Natural killer cell (primary cell): Measurements from ENCODE around the gene NDRG2. TPM values are rescaled to one million over a fixed set of nuclear protein-coding genes. Genes with fewer than 3 reads are reported as not detected.

ENCODE experiments used
- ATAC-seq, 3 donors: fragments of 150-1000 bp in 2 of 3; fragments of 200-7000 bp in 1 of 3; cut with Tn5 transposase; 1 replicate in 1 of 3; 2 replicates in 2 of 3; pipeline ENCODE4 v1.10.0; 2021; ENCODE audit warnings: mild to moderate bottlenecking in 2 of 3, moderate library complexity in 2 of 3
- DNase-seq, 2 donors: peaks; one replicate each; pipeline versions ENCODE4 v3.0.0 to v3.0.0-alpha.2; 2013 to 2021; ENCODE audit warnings: mixed read lengths in 1 of 2
- H3K27ac ChIP-seq: one replicate; pipeline ENCODE4 v1.5.1; 2013; ENCODE audit warnings: mild to moderate bottlenecking, low read length
- H3K27me3 ChIP-seq: one replicate; pipeline ENCODE4 v1.6.1; 2013; ENCODE audit warnings: low read length; ENCODE audit not compliant: control insufficient read depth, insufficient read depth
- H3K36me3 ChIP-seq: one replicate; pipeline ENCODE4 v1.6.1; 2013; ENCODE audit warnings: low read length; ENCODE audit not compliant: control insufficient read depth, insufficient read depth
- H3K4me1 ChIP-seq: one replicate; pipeline ENCODE4 v1.6.1; 2013; ENCODE audit warnings: low read length; ENCODE audit not compliant: control insufficient read depth, insufficient read depth
- H3K4me3 ChIP-seq: one replicate; pipeline ENCODE4 v1.5.1; 2013; ENCODE audit warnings: low read length
- H3K9me3 ChIP-seq: one replicate; pipeline ENCODE4 v1.6.1; 2013; ENCODE audit warnings: low read length; ENCODE audit not compliant: control insufficient read depth, insufficient read depth
- H3K27ac Mint-ChIP-seq, 2 donors: one replicate each; pipeline ENCODE4 v1.8.0; 2022; ENCODE audit warnings: mild to moderate bottlenecking in 2 of 2, mixed read lengths in 2 of 2, moderate library complexity in 1 of 2
- H3K27me3 Mint-ChIP-seq, 2 donors: one replicate each; pipeline ENCODE4 v1.8.0; 2022; ENCODE audit warnings: low read depth in 2 of 2, mixed read lengths in 2 of 2
- H3K36me3 Mint-ChIP-seq: one replicate; pipeline ENCODE4 v1.8.0; 2022; ENCODE audit warnings: mixed read lengths
- H3K4me1 Mint-ChIP-seq, 2 donors: one replicate each; pipeline ENCODE4 v1.8.0; 2022; ENCODE audit warnings: mixed read lengths in 2 of 2
- H3K4me3 Mint-ChIP-seq: one replicate; pipeline ENCODE4 v1.8.0; 2022; ENCODE audit warnings: mild to moderate bottlenecking, moderate library complexity, mixed read lengths
- H3K9me3 Mint-ChIP-seq, 2 donors: one replicate each; pipeline ENCODE4 v1.8.0; 2022; ENCODE audit warnings: mixed read lengths in 2 of 2
- CTCF ChIP-seq: fragments of 200-600 bp; IDR thresholded peaks from one replicate; pipeline ENCODE4 v1.8.0; 2022; ENCODE audit warnings: antibody characterized with exemption
- WGBS: methylation state at CpG from one replicate; pipeline ENCODE4 v1.1.7; 2013; ENCODE audit warnings: missing lambda C conversion rate; ENCODE audit not compliant: insufficient coverage; 5-methylcytosine and 5-hydroxymethylcytosine counted together
- intact Hi-C: fragments of 100-400 bp; cut with micrococcal nuclease; formaldehyde crosslinking; loops from one replicate; pipeline ENCODE4 v1.14.2; 2022
- total RNA-seq, 4 donors: library from RNA; stranded (reverse); fragments of 120-200 nt in 1 of 4; gene quantifications; one replicate each; pipeline versions ENCODE4 v1.2.3 to v1.2.4, GENCODE V29; 2013 to 2022

The NDRG2 gene
- total RNA-seq, 3 donors from 2014 or later (not counting 1 experiment from before 2014, with no cell fraction given): 11.2 to 14.6 (median 13.6) TPM

DNA sequence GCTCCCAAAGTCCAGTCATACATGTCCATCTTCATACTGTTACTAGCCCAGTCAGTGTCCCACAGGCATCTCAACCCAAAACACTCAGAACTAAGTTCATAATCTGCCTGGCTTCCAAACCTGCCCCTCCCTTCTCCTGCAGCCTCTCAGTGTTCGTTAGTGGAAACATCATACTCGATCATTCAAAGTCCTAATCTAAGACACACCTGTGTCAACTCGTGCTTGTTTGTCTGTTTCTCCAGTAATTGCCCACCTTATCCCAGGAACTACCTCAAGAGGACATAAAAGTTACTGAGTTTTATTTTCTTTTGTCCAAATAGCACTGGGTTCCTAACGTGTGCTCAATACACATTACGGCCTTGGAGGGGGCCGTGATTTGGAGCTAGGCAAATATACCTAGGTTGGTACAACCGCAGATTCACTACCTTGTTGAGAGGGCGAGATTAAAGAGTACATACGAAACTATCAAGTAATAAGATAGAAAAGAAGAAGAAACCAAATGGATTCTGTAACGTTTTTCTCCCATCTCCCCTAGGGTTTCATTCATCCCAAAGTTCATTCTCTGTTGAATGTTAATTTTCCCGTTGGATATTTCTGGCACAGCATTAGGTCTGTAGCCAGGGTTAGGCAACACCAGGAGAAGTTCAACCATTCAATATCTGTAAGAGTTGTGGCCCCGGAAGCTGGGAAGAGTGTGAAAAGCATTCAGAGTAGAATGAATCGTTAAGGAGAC lies 35.9 kb upstream of the NDRG2 start:
- H3K27ac Mint-ChIP-seq: no peak overlapping the region

GRCh38 chr14:21059842-21060613 lies 35.2 kb upstream of the NDRG2 start:
- no peak for TF ChIP-seq CTCF
- no peaks in the 10 kb centered on the region for H3K4me1 Mint-ChIP-seq
- no peak overlapping the region for H3K4me3 Mint-ChIP-seq
- H3K36me3 Mint-ChIP-seq: no peaks in the 10 kb centered on the region
- H3K36me3 ChIP-seq: no peaks in the 10 kb centered on the region
- no peak overlapping the region for H3K4me3 ChIP-seq
- intact Hi-C loops: no loop called here
- no peaks in the 10 kb centered on the region for H3K9me3 Mint-ChIP-seq
- H3K27me3 ChIP-seq: no peaks in the 10 kb centered on the region
- no peak overlapping the region for H3K27ac ChIP-seq
- H3K4me1 ChIP-seq: no peaks in the 10 kb centered on the region
- H3K27me3 Mint-ChIP-seq: peaks cover 29 to 43% of the 10 kb centered on the region in 2 donors
- DNase-seq: no peak
- 81% methylated on average over 8 of the region's 8 CpGs for WGBS
- no peak for ATAC-seq
- no peaks in the 10 kb centered on the region for H3K9me3 ChIP-seq
- no peak overlapping the region for H3K27ac Mint-ChIP-seq

More for the DNA sequence above, 35.9 kb upstream of the NDRG2 start:
- intact Hi-C loops: no loop called here
- Histone ChIP-seq H3K4me3 (no peak overlapping the region), H3K27me3 (no peaks in the 10 kb centered on the region), H3K27ac (no peak overlapping the region), H3K36me3 (no peaks in the 10 kb centered on the region), H3K4me1 (no peaks in the 10 kb centered on the region), H3K9me3 (no peaks in the 10 kb centered on the region)
- Mint-ChIP-seq H3K27me3 (peaks cover 36 to 51% of the 10 kb centered on the region in 2 donors), H3K4me1 (no peaks in the 10 kb centered on the region), H3K9me3 (no peaks in the 10 kb centered on the region), H3K4me3 (no peak overlapping the region), H3K36me3 (no peaks in the 10 kb centered on the region)
- no peak for ATAC-seq
- no peak for DNase-seq
- 84% methylated on average over 13 of the region's 13 CpGs for WGBS
- TF ChIP-seq CTCF: no peak

DNA sequence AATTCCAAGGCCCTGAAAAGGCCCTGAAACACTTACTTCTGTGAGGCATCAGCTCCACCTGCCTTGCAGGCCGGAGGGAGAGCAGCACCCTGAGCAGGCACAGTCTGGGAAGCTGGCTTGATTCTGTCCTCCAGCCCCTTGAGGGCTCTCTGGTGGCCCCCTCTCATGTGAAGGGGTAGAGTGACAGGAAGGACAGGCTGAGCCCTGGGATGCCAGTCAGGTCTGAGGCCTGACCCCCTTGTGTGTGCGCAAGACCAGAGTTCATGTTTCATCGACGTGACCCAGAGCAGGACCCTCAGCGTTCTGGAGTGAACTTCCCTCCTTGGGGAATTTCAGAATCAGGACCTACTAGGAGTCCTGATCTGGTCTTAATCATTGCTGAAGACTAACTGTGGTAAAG lies 34.0 kb upstream of the NDRG2 start:
- Mint-ChIP-seq H3K4me1 (no peaks in the 10 kb centered on the region), H3K4me3 (no peak overlapping the region), H3K36me3 (no peaks in the 10 kb centered on the region), H3K27me3 (peaks cover 28 to 37% of the 10 kb centered on the region in 2 donors), H3K27ac (no peak overlapping the region), H3K9me3 (no peaks in the 10 kb centered on the region)
- ATAC-seq (no peak), DNase-seq (no peak)
- Histone ChIP-seq H3K4me3 (no peak overlapping the region), H3K4me1 (no peaks in the 10 kb centered on the region), H3K9me3 (no peaks in the 10 kb centered on the region), H3K36me3 (no peaks in the 10 kb centered on the region), H3K27ac (no peak overlapping the region), H3K27me3 (no peaks in the 10 kb centered on the region)
- 88% methylated on average over 5 of the region's 5 CpGs for WGBS
- TF ChIP-seq CTCF: no peak
- intact Hi-C loops: no loop called here
